ENCODE measurements around the gene DPH7. TPM values are rescaled to one million over a fixed set of nuclear protein-coding genes. Genes with fewer than 3 reads are reported as not detected.
"Not testable (repeated sequence)": the region's sequence is repeated elsewhere in the genome, so short reads cannot be mapped to it uniquely, and the experiment has no call there.

Gene DPH7
- total RNA-seq, 1 donor from 2014 or later, result 33.9 TPM

DNA sequence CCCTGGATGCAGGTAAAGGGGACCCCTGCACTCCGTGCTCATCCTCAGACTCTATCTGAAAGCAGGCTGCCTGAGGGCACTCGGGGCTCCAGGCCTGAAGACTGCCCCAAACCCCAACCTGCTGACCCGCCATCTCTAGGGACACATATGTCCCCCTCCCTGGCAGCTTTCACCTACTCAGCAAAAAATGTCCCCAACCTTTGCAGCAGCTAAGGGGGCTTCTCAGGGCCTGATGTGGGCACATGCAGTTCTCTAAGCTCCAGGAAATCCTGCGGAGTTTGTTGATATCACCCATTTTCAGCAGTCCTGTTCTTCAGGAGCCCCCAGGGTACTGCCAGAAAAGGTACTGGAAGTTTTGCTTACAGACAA, 2.2 kb upstream of the DPH7 start:
- DNase-seq (ENCODE audit: low spot score), result no peak

DNA sequence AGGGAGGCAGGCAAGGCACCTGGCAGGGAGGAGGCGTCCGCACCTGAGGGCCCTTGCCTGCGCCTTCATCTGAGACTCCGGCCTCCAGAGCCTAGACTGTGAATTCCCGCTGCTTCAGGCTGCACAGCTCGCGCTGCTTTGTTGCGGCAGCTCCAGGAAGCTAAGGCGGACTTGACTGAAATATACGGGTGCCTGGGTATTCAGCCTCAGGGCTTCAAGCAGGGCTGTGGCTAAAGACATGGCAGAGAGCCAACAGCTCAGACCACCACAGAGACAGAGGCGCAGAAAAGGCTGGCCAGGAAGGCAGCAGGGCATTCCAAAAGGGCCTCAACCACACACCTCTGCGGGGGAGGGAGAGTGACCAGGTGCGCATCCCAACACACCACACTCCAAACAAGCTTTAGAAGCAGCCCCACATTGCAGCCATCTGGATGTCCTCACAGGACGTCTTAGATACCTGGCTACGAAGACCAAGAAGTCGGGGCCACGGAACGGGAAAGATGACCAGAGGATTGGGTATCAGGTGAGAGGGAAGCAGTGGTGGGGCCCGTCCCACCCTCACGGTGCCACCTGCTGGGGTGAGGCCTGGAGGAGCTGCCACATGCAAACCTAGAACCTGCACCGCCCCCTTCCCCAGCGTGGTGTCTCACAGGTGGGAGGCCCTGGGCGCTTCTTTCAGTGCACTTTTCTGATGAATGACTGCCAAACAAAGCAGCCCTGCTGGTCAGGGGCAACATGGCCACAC, 1.7 kb upstream of the DPH7 start:
- DNase-seq (ENCODE audit: low spot score), result no peak

DNA sequence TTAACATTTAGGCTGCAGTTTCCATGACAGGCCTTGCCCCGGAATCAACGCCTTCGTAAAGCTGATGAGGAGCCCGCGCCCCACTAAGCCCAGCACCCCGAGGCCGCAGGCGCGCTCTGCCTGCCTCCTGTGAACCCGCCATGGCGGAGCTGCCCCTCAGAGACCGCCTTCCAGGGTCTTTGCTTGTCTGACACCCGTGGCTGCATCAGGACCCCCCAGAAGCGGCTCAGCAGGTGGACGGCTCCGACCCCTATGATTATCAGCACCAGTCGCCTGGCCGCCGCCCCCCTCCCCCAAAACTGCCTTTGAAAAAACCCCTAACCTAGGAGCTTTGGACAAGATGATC, 507 bp upstream of the DPH7 start:
- DNase-seq (ENCODE audit: low spot score), result no peak

DNA sequence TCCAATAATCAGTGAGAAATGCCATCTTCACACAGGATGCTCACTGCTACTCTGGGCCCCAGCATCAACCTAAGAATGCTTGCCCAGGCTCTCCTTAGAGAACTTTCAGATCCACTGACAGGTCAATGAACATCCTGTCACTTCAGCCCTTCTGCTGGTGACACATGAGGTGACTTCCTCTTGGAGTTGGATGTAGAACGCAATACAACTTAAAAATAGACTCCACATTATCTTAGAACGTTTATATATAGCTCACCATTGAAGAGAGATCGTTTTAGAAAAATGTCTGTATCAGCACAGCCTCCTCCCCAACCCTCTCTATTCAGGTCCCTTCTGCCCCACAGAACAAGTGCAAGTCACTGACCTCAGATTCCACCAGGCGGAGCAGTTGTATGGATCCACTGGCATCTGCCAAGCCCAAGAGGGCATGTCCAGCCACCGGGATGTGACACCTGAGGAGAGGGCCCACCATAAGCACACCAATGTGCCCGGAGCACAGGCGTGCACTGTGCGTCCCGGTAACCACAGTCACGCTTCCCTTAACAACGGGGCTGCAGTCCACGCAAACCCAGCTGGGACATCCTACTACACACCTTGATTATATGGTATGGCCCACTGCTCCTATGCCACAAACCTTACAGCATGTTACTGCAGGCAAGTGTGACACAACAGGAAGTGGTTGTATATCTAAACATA, 2.9 kb downstream of the DPH7 start:
- no peak for DNase-seq (ENCODE audit: low spot score)

DNA sequence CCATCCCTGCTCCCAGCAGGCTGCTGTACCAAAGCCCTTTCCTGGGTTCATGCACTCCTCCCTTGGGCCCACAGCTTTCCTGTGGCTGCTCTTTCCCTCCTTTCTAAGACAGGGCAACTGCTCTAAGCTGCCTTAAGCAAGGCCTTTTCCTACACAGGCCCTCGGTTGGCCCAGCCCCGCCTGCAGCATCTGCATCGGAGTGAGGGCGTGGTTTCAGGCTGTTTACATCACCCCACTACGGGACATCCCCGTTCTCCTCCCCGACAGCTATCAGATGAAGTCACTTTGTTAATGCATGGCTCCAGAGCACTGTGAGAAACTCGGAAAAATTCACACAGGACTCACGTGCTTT, 3.4 kb downstream of the DPH7 start:
- no peak for DNase-seq (ENCODE audit: low spot score)

DNA sequence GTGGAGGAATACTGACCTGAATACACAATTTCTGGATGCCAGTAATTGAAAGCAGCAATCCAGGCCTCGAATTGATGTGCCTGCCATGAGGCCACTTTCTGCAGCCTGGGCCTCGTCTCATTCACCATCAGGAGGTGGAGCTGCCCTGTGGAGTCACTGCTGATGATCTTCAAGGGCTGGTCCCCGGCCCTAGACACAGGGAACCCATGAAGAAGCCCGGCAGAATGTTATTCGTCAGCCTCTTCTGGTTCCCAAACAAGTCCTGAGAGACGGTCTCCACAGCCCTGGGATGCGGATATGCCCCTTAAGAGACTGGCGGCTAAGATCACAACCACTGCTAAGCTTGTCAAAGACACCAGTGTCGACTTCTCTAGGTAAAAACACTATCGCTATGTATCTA, 4.5 kb downstream of the DPH7 start:
- no peak for DNase-seq (ENCODE audit: low spot score)

DNA sequence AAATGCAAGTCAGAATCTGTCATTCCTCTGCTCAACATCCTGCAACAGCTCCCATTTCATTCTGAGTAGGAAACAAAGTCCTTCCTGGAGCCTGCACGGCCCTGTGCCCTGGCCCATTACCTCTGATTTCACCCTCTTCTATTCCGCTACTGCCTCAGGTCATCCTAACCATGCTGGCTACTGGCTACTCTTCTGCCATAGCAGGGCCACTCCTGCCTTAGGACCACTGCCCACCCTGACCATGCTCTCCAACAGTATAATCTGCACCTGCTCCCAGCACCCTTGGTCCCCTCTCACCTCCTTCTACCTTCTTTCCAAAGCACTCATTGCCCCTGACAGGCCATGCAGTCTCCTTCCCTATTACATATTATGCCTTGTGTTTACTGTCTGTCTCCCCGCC, 8.2 kb downstream of the DPH7 start:
- DNase-seq (ENCODE audit: low spot score), result no peak

DNA sequence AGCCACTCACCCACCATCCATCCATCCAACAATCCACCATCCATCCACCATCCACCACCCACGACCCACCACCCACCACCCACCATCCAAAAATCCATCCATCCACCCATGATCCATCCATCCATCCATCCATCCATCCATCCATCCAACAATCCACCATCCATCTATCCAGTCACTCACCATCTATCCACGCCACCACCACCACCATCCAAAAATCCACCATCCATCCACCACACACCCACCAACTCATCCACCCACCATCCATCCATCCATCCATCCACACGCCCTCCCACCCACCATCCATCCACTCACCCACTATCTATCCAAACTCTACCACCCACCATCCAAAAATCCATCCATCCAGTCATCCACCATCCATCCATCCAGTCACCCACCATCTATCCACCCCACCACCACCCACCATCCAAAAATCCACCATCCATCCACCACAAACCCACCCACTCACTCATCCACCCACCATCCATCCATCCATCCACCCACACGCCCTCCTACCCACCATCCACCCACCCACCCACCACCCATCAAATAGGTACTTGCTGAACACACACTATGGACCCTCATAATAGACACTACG, 9.0 kb downstream of the DPH7 start:
- DNase-seq (ENCODE audit: low spot score), result no peak

DNA sequence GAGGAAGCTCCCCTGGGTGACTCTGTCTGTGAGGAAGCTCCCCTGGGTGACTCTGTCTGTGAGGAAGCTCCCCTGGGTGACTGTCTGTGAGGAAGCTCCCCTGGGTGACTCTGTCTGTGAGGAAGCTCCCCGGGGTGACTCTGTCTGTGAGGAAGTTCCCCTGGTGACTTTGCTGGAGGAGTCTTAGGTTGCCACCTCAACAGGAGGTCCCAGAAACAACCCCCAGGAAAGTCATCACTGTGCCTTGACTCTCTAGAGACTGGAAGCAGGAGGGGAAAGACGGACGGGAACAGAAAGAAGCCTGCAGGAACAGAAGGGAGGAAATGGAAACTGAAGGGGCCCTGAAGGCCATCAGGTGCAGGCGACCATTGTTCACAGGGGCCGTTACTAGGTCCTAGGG, 10.3 kb downstream of the DPH7 start:
- not testable (repeated sequence) for DNase-seq (ENCODE audit: low spot score)

DNA sequence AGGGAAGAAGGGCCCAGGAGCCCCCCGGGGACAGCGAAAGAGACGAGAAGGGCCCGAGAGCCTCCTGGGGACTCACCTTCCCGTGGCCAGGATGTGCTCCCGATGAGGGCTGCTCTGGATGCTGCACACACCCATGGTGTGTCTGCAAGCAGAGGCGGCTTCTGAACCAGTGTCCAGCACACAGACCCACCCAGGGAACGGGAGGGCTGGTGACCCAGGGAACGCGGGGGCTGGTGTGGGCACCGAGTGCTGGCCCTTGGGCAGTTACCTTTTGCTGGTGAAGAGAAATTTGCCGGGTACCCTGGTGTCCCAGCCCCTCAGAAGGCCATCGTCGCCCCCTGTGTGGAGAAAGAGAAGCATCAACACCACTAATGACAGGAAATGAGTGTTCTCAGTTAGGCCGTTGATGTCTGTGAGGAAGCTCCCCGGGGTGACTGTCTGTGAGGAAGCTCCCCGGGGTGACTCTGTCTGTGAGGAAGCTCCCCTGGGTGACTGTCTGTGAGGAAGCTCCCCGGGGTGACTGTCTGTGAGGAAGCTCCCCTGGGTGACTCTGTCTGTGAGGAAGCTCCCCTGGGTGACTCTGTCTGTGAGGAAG, 13.8 kb downstream of the DPH7 start:
- DNase-seq (ENCODE audit: low spot score), result no peak

DNA sequence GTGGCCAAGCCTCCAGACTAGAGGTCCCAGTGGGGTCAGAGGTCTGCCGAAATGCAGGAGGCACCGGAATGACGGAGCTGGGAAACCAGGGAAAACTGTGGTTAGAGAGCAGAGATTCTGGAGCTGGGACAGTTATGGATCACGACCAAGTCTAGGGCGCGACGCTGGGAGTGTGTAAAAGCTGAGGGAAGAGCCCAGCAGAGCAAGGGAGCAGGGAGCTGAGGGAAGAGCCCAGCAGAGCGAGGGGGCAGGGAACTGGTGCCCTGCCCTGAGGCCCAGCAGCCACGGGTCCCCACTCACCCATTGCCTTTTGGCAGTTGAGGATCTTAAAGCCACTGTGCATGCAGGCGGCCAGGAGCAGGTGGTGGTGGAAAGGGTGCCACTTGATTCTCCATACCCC, 14.6 kb downstream of the DPH7 start:
- DNase-seq (ENCODE audit: low spot score), result no peak

DNA sequence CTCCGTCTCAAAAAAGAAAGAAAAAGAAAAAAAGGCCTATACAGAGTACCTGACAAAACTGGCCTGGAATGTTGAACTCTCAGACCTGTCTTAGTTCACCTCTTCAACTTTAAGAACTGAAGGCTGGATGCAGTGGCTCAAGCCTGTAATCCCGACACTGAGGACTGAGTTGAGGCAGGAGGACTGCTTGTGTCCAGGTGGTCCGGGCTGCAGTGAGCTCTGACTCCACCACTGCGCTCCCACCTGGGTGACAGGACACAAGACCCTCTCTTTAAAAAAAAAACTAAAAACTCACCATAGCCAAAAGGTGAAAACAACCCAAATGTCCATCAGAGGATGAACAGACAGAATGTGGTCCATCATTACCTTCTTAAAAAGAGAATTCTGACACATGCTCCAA, 20.6 kb downstream of the DPH7 start:
- no peak for DNase-seq (ENCODE audit: low spot score)

DNA sequence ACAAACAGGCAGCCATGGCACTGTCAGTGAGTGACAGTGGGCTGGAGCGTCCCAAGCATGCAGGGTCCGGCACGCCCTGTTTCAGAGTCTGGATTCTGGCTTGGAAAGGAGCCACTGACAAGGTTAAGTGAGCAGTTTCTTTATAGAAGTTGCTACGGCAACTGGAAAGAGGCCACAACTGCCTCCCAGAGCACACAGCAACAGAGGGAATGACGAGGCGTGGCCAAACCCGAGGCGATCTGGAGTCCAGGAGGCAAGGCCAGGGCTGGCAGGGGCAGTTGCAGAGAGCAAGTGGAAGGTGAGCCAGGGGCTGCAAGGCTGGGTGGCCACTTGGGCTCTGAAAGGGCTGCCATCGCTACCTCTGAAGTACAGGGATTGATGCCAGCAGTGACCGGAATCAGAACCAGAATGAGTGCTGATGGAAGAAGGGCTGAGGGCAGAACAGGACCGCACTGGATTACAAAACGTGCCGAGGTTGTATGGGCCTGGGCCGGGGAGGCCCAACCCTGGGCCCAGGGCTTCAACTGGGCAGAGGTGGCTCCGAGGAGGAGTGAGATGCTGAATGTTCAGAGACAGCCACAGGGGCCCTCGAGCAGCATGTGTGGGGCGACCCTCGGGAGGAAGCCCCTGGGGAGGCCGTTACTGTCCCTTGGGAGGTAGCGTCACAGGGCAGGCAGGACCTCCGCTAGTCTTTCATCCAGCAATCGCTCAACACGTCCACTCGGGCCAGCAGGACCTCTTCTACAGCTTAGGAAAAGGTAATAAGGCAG, 22.5 kb downstream of the DPH7 start:
- DNase-seq (ENCODE audit: low spot score), result no peak

DNA sequence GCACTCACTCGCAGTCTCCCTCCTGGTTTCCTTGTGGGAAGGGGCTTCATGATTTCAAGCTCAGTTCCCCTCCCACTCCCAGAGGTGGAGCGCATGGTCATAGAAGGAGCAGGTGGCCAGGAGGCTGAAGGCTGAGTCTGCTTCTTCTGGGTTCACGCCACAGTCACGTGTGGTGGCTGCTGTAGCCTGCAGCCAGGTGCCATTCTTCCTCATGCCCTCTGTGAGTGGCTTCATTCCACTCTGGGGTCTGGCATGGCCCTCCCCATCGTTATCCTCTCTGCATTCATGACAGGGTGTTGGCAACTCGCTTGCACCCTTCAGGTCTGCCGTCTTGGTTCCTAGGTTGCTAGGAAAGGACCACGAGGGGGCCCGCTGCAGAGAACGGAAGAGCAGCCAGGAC, 23.5 kb downstream of the DPH7 start:
- DNase-seq (ENCODE audit: low spot score), result no peak

DNA sequence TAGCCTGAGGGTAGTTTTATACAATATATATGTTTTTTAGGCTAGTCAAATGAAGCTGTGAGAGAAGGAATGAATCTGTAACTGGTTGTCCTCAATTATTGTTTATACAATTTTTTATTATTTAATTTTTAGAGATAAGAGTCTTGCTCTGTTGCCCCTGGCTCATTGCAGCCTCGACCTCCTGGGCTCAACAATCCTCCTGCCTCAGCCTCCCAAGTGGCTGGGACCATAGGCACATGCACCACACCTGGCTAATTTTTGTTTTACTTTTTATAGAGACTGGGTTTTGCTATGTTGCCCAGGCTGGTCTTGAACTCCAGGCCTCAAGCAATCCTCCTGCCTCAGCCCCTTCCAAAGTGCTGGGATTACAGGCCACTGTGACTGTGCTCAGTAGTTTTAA, 24.4 kb downstream of the DPH7 start:
- no peak for DNase-seq (ENCODE audit: low spot score)

DNA sequence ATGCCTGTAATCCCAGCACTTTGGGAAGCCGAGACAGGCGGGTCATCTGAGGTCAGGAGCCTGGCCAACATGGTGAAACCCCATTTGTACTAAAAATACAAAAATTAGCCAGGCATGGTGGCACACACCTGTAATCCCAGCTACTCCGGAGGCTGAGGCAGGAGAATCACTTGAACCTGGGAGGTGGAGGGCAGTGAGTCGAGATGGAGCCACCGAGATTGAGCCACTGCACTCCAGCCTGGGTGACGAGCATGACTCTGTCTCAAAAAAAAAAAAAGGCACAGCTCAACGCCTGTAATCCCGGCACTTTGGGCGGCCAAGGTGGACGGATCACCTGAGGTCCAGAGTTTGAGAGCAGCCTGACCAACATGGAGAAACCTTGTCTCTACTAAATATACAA, 25.1 kb downstream of the DPH7 start:
- DNase-seq (ENCODE audit: low spot score), result not testable (repeated sequence)

DNA sequence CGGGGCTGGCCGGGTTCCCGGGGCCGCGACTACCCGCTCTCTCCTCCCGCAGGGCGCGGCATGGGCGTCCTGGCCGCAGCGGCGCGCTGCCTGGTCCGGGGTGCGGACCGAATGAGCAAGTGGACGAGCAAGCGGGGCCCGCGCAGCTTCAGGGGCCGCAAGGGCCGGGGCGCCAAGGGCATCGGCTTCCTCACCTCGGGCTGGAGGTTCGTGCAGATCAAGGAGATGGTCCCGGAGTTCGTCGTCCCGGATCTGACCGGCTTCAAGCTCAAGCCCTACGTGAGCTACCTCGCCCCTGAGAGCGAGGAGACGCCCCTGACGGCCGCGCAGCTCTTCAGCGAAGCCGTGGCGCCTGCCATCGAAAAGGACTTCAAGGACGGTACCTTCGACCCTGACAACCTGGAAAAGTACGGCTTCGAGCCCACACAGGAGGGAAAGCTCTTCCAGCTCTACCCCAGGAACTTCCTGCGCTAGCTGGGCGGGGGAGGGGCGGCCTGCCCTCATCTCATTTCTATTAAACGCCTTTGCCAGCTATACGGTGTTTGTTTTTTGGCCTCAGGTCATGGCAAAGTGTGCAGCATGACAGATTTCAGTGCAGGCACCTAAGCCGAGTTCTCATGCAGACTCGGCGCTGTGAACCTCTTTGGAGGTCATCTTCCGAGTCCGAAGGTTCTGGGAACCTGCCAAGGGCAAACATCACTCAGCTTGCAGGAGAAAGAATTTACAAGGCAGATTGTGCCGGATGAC, 26.5 kb downstream of the DPH7 start:
- DNase-seq (ENCODE audit: low spot score), result peak; percentile 17

DNA sequence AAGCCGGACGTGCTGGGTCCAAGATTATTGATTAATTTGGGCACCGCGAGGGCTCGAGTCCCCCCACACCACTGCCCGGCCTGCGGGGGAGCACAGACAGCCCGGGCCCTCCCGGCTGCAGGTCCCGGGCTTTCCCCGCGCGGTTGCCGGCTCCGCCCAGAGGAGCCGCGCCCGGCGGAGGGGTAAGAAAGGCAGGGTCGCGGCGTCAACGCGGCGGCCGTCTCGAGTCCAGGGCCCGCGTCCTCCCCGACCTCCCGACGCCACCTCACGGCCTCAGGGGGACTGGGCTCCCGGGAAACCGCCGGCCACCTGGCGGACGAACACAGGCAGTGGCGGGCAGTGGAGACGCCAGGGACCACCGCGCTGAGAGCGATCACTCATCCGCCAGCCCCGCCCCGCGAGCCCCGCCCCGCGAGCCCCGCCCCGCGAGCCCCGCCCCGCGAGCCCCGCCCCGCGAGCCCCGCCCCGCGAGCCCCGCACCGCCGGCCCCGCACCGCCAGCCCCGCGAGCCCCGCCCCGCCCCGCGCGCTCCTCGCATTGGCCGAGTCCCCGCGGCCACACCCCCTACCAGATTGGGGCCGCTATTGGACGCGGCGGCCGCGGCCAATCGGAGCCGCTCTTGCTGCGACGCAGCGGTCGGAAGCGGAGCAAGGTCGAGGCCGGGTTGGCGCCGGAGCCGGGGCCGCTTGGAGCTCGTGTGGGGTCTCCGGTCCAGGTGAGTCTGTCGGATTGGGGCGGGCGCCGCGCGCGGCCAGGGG, 27.3 kb downstream of the DPH7 start, which contains the start of gene MRPL41:
Gene MRPL41, plus strand, starts transcription at position 616 of the 758 bp plus-strand sequence. CDS start 203 bp downstream, outside the sequence.
- peak; percentile 91 for DNase-seq (ENCODE audit: low spot score)

DNA sequence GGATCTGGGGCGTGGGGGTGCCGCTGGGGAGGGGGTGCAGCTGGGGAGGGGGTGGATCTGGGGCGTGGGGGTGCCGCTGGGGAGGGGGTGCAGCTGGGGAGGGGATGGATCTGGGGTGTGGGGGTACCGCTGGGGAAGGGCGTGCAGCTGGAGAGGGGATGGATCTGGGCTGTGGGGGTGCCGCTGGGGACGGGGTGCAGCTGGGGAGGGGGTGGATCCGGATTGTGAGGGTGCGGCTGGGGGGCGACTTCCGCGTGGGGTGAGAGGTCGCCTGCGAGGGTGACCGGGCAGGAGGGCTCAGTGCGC, 27.8 kb downstream of the DPH7 start:
- not testable (repeated sequence) for DNase-seq (ENCODE audit: low spot score)

DNA sequence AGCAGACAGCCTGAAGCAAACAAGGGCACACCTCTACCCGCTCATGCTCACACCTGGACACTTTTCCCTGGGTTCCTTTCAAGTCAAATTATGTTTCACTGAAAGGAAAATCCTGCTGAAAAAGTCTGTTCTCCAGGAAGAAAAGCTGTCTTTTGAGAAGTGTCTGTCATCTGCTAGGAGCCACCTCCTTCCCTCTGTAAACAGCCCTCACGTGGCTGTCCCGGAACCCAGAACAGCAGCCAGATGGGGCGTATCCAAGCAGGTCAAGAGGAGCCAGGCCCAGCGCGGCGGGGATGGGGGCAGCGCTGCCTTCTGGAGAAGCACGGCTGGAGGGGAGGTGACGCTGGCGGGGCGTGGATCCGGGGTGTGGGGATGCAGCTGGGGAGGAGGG, 28.5 kb downstream of the DPH7 start, which contains the start of gene PNPLA7:
Gene PNPLA7, minus strand, starts transcription at position 172 of the 391 bp plus-strand sequence. CDS start 205 bp downstream, outside the sequence.
- DNase-seq (ENCODE audit: low spot score), result peak; percentile 90

All from mucosa of gallbladder (tissue), 1 donor.